K562 (cell line): ENCODE results near the gene TRAPPC8. TPM values are rescaled to one million over a fixed set of nuclear protein-coding genes. Genes with fewer than 3 reads are reported as not detected.

Experiments
- ATAC-seq: fragments of 200-7000 bp; cut with Tn5 transposase; 3 replicates; pipeline ENCODE4 v1.9.1; 2020; ENCODE audit warnings: moderate library complexity
- BruUV-seq: library from RNA; stranded (reverse); fragments of 400-500 nt; replicated peaks from 2 replicates; lab custom pipeline; 2021; lab: Mats Ljungman, UMichigan
- CTCF ChIA-PET: fragments of 300-600 bp; formaldehyde crosslinking; extraction: SDS; loops from one replicate; lab custom pipeline; 2021; ENCODE audit warnings: low intra/inter-chr PET ratio; lab: Yijun Ruan, JAX
- POLR2A ChIA-PET: fragments of 300-600, 350-650 bp; sonication (Branson Sonifier 250); formaldehyde crosslinking; extraction: SDS; loops from one replicate; lab custom pipeline; 2021; ENCODE audit warnings: antibody characterized with exemption, inconsistent platforms; lab: Yijun Ruan, JAX
- DNase-seq, 4 experiments: peaks; one replicate each; pipeline versions ENCODE4 v3.0.0 to v3.0.0-alpha.2; 2011 to 2018; ENCODE audit warnings: low spot score in 3 of 4, mixed read lengths in 3 of 4; ENCODE audit errors: extremely low read depth in 1 of 4
- FAIRE-seq: peaks from 2 replicates; lab custom pipeline; 2011; peaks lifted over from hg19 to GRCh38; lab: Jason Lieb, UNC
- H2AFZ ChIP-seq: 2 replicates; pipeline ENCODE4 v1.6.0; 2011; ENCODE audit warnings: low read depth, low read length, control low read depth, inconsistent platforms
- H3K27ac ChIP-seq: fragments of 200-600 bp; 3 replicates; pipeline ENCODE4 v1.8.0; 2011; ENCODE audit warnings: low read depth, mild to moderate bottlenecking, control low read depth, inconsistent platforms, low read length, moderate library complexity, mixed read lengths; ENCODE audit errors: extremely low read depth
- H3K27me3 ChIP-seq, 2 experiments: fragments of 300-600 bp in 1 of 2; 2 replicates in 1 of 2; 3 replicates in 1 of 2; pipeline versions ENCODE4 v1.6.0 to v1.8.0; 2011; ENCODE audit warnings: inconsistent platforms in 2 of 2, low read length in 2 of 2, mild to moderate bottlenecking in 1 of 2, mixed read lengths in 1 of 2, moderate library complexity in 1 of 2; ENCODE audit not compliant: control insufficient read depth in 2 of 2, insufficient read depth in 2 of 2
- H3K36me3 ChIP-seq: fragments of 300-600 bp; 3 replicates; pipeline ENCODE4 v1.8.0; 2011; ENCODE audit warnings: mild to moderate bottlenecking, low read length, inconsistent platforms; ENCODE audit not compliant: control insufficient read depth, insufficient read depth
- H3K4me1 ChIP-seq, 2 experiments: fragments of 200-600 bp in 1 of 2; replicated peaks in 1 of 2; 2 replicates in 1 of 2; 3 replicates in 1 of 2; pipeline versions ENCODE4 v1.5.1 to v1.8.0; 2011; ENCODE audit warnings: inconsistent platforms in 2 of 2, low read length in 2 of 2, mild to moderate bottlenecking in 1 of 2, mixed read lengths in 1 of 2, moderate library complexity in 1 of 2; ENCODE audit not compliant: control insufficient read depth in 2 of 2, insufficient read depth in 2 of 2
- H3K4me2 ChIP-seq: 2 replicates; pipeline ENCODE4 v1.6.1; 2011; ENCODE audit warnings: low read length, control low read depth, inconsistent platforms, mixed read lengths; ENCODE audit not compliant: insufficient read depth
- H3K4me3 ChIP-seq: fragments of 200-600 bp; sonication (generic), shearing (Covaris generic); 2 replicates; pipeline ENCODE4 v1.5.1; 2016; ENCODE audit warnings: control low read depth, inconsistent platforms
- H3K79me2 ChIP-seq: fragments of 200-600 bp; 3 replicates; pipeline ENCODE4 v1.8.0; 2011; ENCODE audit warnings: low read length, inconsistent platforms; ENCODE audit not compliant: control insufficient read depth, insufficient read depth
- H3K9ac ChIP-seq, 2 experiments: 2 replicates each; pipeline versions ENCODE4 v1.6.0 to v1.6.1; 2011; ENCODE audit warnings: low read depth in 2 of 2, low read length in 2 of 2, control low read depth in 1 of 2, inconsistent platforms in 1 of 2, mild to moderate bottlenecking in 1 of 2, mixed read lengths in 1 of 2; ENCODE audit not compliant: insufficient read depth in 1 of 2
- H3K9me1 ChIP-seq: one replicate; pipeline ENCODE4 v1.6.0; 2011; ENCODE audit warnings: inconsistent platforms, mild to moderate bottlenecking, low read length, moderate library complexity; ENCODE audit not compliant: control insufficient read depth, insufficient read depth
- H3K9me3 ChIP-seq: replicated peaks from 2 replicates; pipeline ENCODE4 v1.5.1; 2011; ENCODE audit warnings: low read depth, low read length, inconsistent platforms; ENCODE audit not compliant: control insufficient read depth, insufficient read depth
- H4K20me1 ChIP-seq: replicated peaks from 2 replicates; pipeline ENCODE4 v1.6.1; 2011; ENCODE audit warnings: low read length, inconsistent platforms, mixed read lengths; ENCODE audit not compliant: control insufficient read depth, insufficient read depth
- C11orf30 ChIP-seq: fragments of 450-650 bp; IDR thresholded peaks from 2 replicates; pipeline ENCODE4 v1.6.1; 2016; ENCODE audit warnings: low read depth, mild to moderate bottlenecking
- ESRRB ChIP-seq: fragments of 250-450 bp; sonication (Bioruptor Pico); IDR thresholded peaks from 2 replicates; pipeline ENCODE4 v1.5.0; 2020; ENCODE audit warnings: mild to moderate bottlenecking, moderate library complexity, borderline replicate concordance
- KLF10 ChIP-seq: fragments of 250-450 bp; sonication (Bioruptor Pico); IDR thresholded peaks from 2 replicates; pipeline ENCODE4 v1.6.1; 2021; ENCODE audit warnings: matching md5 sums
- NFIC ChIP-seq: fragments of 450-650 bp; IDR thresholded peaks from 2 replicates; pipeline ENCODE4 v1.6.1; 2017; ENCODE audit warnings: mild to moderate bottlenecking, inconsistent platforms
- SMARCC2 ChIP-seq: fragments of 450-650 bp; IDR thresholded peaks from 2 replicates; pipeline ENCODE4 v1.6.1; 2017; ENCODE audit warnings: antibody characterized with exemption, moderate library complexity, mild to moderate bottlenecking, low read depth
- ZEB2 ChIP-seq: fragments of 450-650 bp; IDR thresholded peaks from 2 replicates; pipeline ENCODE4 v1.6.1; 2016
- ZKSCAN1 ChIP-seq: fragments of 150-350 bp; IDR thresholded peaks from 2 replicates; pipeline ENCODE4 v1.6.1; 2016; ENCODE audit warnings: low read depth, low read length
- ZNF316 ChIP-seq: fragments of 450-650 bp; IDR thresholded peaks from 2 replicates; pipeline ENCODE4 v1.6.1; 2016
- WGBS: fragments of 100-300 bp; shearing (Covaris generic); methylation state at CpG from one replicate; pipeline ENCODE4 v1.1.6; 2016; ENCODE audit warnings: low coverage, mixed read lengths; ENCODE audit not compliant: insufficient coverage; ENCODE audit errors: missing lambda C conversion rate; 5-methylcytosine and 5-hydroxymethylcytosine counted together
- in situ Hi-C: fragments of 300-500 bp; cut with MboI; formaldehyde crosslinking; loops from 4 replicates; pipeline ENCODE4 v1.15.0; 2018; ENCODE audit warnings: inconsistent platforms, mixed read lengths
- intact Hi-C: fragments of 100-400 bp; cut with micrococcal nuclease; formaldehyde crosslinking; loops from 2 replicates; pipeline ENCODE4 v1.14.2; 2022
- polyA plus RNA-seq, 8 experiments: library from polyadenylated mRNA; depleted of rRNA in 4 of 8; stranded (reverse) in 5 of 8; unstranded in 3 of 8; fragments of >200 nt; fragmentation: Nextera tagmentation in 2 of 8; fragmentation: Illumina TruSeq in 1 of 8; extraction: Ambion mirVana in 2 of 8; extraction: Trizol in 1 of 8; gene quantifications; 2 replicates each; pipeline versions ENCODE4 v1.2.1 to v1.2.3, GENCODE V29; 2011 to 2014; ENCODE audit warnings: inconsistent platforms in 1 of 8, missing spikeins in 1 of 8
- total RNA-seq, 7 experiments: library from RNA; depleted of rRNA in 6 of 7; stranded (reverse); fragments of >200 nt in 6 of 7; fragmentation: Illumina TruSeq in 2 of 7; extraction: Trizol in 2 of 7; gene quantifications; 2 replicates each; pipeline versions ENCODE4 v1.2.1 to v1.2.3, GENCODE V29; 2011 to 2021; ENCODE audit warnings: low replicate concordance in 1 of 7
- TF ChIP-seq, protein P1 (sequence below): fragments of 250-450 bp; sonication (Bioruptor Pico); IDR thresholded peaks from 2 replicates; pipeline ENCODE4 v1.6.1; 2021; ENCODE audit warnings: mild to moderate bottlenecking
- TF ChIP-seq, protein P2 (sequence below): sonication (generic); formaldehyde crosslinking; IDR thresholded peaks from 2 replicates; pipeline ENCODE4 v1.8.1; 2022; ENCODE audit warnings: missing genetic modification reagents
- TF ChIP-seq, protein P3 (sequence below): fragments of 200-800 bp; sonication (Bioruptor generic); IDR thresholded peaks from 2 replicates; pipeline ENCODE4 v1.6.1; 2016; ENCODE audit warnings: missing genetic modification characterization, missing compliant biosample characterization

Gene TRAPPC8
- total and polyA plus RNA-seq, 9 of the 15 experiments (the other 6 are each of a cell fraction or from before 2014, with no cell fraction given), result 20.1 to 111 (median 35.6) TPM

DNA sequence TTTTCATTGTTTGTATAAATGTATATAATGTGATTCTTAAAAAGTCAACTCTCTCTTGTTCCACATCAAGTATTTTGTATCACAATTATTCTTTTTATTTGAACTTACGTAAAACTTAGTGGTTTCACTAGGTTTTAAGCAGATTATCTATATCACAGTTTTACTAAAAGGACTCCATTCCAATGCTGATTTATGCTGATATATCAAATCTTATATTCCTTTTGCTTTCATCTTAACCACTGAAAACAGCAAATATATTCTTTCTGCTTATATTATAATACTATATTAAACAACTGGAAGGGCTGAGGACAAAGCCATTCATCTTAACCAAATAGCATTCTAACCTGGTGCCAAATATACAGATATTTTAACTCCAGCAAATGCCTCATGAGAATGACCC lies 24.2 kb downstream of the TRAPPC8 start:
- FAIRE-seq (no peak), DNase-seq (no peak), ATAC-seq (no peak)
- H4K20me1 ChIP-seq, result no peaks in the 10 kb centered on the region
- H2AFZ ChIP-seq, result no peak overlapping the region
- no peaks in the 10 kb centered on the region for H3K27me3 ChIP-seq
- 100% methylated on average over 1 of the region's 1 CpG for WGBS
- peaks cover 26% of the 10 kb centered on the region; the same call in 2 of the 3 replicates for H3K79me2 ChIP-seq
- no peak overlapping the region for H3K4me2 ChIP-seq
- no peak overlapping the region for H3K4me3 ChIP-seq
- in situ Hi-C loops, result no loop called here
- H3K36me3 ChIP-seq, result peaks cover 73% of the 10 kb centered on the region
- H3K9ac ChIP-seq, result no peak overlapping the region
- no peak overlapping the region for H3K27ac ChIP-seq
- no peaks in the 10 kb centered on the region for H3K9me1 ChIP-seq
- no peaks in the 10 kb centered on the region for H3K9me3 ChIP-seq
- TF ChIP-seq ZEB2 (no peak), ZNF316 (peak; percentile 77), ZKSCAN1 (no peak), SMARCC2 (no peak), NFIC (no peak), C11orf30 (peak; percentile 57; the same call in 1 of the 2 replicates), KLF10 (CRISPR knock-in tag) (no peak), ESRRB (CRISPR knock-in tag) (no peak)
- TF ChIP-seq, protein P1, sequence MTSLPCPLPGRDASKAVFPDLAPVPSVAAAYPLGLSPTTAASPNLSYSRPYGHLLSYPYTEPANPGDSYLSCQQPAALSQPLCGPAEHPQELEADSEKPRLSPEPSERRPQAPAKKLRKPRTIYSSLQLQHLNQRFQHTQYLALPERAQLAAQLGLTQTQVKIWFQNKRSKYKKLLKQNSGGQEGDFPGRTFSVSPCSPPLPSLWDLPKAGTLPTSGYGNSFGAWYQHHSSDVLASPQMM, result no peak
- TF ChIP-seq, protein P2, sequence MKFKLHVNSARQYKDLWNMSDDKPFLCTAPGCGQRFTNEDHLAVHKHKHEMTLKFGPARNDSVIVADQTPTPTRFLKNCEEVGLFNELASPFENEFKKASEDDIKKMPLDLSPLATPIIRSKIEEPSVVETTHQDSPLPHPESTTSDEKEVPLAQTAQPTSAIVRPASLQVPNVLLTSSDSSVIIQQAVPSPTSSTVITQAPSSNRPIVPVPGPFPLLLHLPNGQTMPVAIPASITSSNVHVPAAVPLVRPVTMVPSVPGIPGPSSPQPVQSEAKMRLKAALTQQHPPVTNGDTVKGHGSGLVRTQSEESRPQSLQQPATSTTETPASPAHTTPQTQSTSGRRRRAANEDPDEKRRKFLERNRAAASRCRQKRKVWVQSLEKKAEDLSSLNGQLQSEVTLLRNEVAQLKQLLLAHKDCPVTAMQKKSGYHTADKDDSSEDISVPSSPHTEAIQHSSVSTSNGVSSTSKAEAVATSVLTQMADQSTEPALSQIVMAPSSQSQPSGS (CRISPR knock-in tag), result no peak
- TF ChIP-seq, protein P3, sequence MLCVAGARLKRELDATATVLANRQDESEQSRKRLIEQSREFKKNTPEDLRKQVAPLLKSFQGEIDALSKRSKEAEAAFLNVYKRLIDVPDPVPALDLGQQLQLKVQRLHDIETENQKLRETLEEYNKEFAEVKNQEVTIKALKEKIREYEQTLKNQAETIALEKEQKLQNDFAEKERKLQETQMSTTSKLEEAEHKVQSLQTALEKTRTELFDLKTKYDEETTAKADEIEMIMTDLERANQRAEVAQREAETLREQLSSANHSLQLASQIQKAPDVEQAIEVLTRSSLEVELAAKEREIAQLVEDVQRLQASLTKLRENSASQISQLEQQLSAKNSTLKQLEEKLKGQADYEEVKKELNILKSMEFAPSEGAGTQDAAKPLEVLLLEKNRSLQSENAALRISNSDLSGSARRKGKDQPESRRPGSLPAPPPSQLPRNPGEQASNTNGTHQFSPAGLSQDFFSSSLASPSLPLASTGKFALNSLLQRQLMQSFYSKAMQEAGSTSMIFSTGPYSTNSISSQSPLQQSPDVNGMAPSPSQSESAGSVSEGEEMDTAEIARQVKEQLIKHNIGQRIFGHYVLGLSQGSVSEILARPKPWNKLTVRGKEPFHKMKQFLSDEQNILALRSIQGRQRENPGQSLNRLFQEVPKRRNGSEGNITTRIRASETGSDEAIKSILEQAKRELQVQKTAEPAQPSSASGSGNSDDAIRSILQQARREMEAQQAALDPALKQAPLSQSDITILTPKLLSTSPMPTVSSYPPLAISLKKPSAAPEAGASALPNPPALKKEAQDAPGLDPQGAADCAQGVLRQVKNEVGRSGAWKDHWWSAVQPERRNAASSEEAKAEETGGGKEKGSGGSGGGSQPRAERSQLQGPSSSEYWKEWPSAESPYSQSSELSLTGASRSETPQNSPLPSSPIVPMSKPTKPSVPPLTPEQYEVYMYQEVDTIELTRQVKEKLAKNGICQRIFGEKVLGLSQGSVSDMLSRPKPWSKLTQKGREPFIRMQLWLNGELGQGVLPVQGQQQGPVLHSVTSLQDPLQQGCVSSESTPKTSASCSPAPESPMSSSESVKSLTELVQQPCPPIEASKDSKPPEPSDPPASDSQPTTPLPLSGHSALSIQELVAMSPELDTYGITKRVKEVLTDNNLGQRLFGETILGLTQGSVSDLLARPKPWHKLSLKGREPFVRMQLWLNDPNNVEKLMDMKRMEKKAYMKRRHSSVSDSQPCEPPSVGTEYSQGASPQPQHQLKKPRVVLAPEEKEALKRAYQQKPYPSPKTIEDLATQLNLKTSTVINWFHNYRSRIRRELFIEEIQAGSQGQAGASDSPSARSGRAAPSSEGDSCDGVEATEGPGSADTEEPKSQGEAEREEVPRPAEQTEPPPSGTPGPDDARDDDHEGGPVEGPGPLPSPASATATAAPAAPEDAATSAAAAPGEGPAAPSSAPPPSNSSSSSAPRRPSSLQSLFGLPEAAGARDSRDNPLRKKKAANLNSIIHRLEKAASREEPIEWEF (CRISPR knock-in tag), result no peak
- BruUV-seq, result no TSS peak
- intact Hi-C loops, result loop anchor here (10.0 kb wide), 1 partner anchor 56 kb away; no protein-coding TSS in a partner anchor
- H3K4me1 ChIP-seq, result no peaks in the 10 kb centered on the region; a peak in 1 of 5 replicates
- POLR2A ChIA-PET, result interaction anchor here (2.6 kb wide), 1 partner anchor 24 kb away, joined by 9 read pairs; the partner anchor contains the start of gene TRAPPC8
- CTCF ChIA-PET, result no interaction called here
